IMR-90 (cell line): ENCODE results near the gene ATXN1. TPM values are rescaled to one million over a fixed set of nuclear protein-coding genes. Genes with fewer than 3 reads are reported as not detected.

Source experiments
- ATAC-seq: fragments of 200-7000 bp; cut with Tn5 transposase; 2 replicates; pipeline ENCODE4 v1.9.1; 2020; ENCODE audit warnings: low read depth, mild to moderate bottlenecking, moderate library complexity
- BruUV-seq: library from RNA; stranded (reverse); fragments of 400-500 nt; replicated peaks from 2 replicates; lab custom pipeline; 2021; lab: Mats Ljungman, UMichigan
- CTCF ChIA-PET: fragments of 300-600 bp; formaldehyde crosslinking; extraction: SDS; loops from one replicate; lab custom pipeline; 2021; ENCODE audit warnings: antibody characterized with exemption; lab: Yijun Ruan, JAX
- POLR2A ChIA-PET: fragments of 300-600 bp; sonication (Branson Sonifier 250); formaldehyde crosslinking; loops from one replicate; lab custom pipeline; 2022; ENCODE audit warnings: antibody characterized with exemption; ENCODE audit not compliant: unreplicated experiment; lab: Charles Lee
- DNase-seq: peaks from one replicate; pipeline ENCODE4 v3.0.0; 2013
- H2AFZ ChIP-seq: replicated peaks from 2 replicates; pipeline ENCODE3; 2013; ENCODE audit warnings: low read length, mild to moderate bottlenecking; ENCODE audit not compliant: poor library complexity
- H2AK5ac ChIP-seq: 2 replicates; pipeline ENCODE4 v1.6.1; 2013; ENCODE audit warnings: low read depth, low read length, inconsistent platforms
- H2AK9ac ChIP-seq: replicated peaks from 2 replicates; pipeline ENCODE3; 2013; ENCODE audit warnings: mild to moderate bottlenecking, low read depth, low read length, moderate library complexity; ENCODE audit not compliant: poor library complexity
- H2BK120ac ChIP-seq: 2 replicates; pipeline ENCODE4 v1.6.1; 2013; ENCODE audit warnings: low read depth, low read length, inconsistent platforms
- H2BK15ac ChIP-seq: 3 replicates; pipeline ENCODE4 v1.6.1; 2013; ENCODE audit warnings: low read depth, low read length, inconsistent platforms
- H2BK20ac ChIP-seq: 2 replicates; pipeline ENCODE4 v1.6.1; 2013; ENCODE audit warnings: low read depth, mild to moderate bottlenecking, inconsistent platforms, low read length, moderate library complexity
- H2BK5ac ChIP-seq: 2 replicates; pipeline ENCODE4 v1.6.1; 2013; ENCODE audit warnings: mild to moderate bottlenecking, low read depth, low read length, inconsistent platforms; ENCODE audit not compliant: poor library complexity, severe bottlenecking
- H3K14ac ChIP-seq: replicated peaks from 2 replicates; pipeline ENCODE4 v1.6.1; 2013; ENCODE audit warnings: low read depth, low read length, inconsistent platforms
- H3K18ac ChIP-seq: 2 replicates; pipeline ENCODE4 v1.6.1; 2013; ENCODE audit warnings: low read depth, low read length, control low read depth
- H3K23ac ChIP-seq: 2 replicates; pipeline ENCODE4 v1.6.1; 2013; ENCODE audit warnings: low read depth, low read length, inconsistent platforms
- H3K27ac ChIP-seq: 2 replicates; pipeline ENCODE4 v1.5.1; 2013; ENCODE audit warnings: mild to moderate bottlenecking, control low read depth, low read length; ENCODE audit not compliant: insufficient read depth
- H3K27me3 ChIP-seq: 2 replicates; pipeline ENCODE4 v1.6.1; 2013; ENCODE audit warnings: low read length; ENCODE audit not compliant: control insufficient read depth, insufficient read depth
- H3K36me3 ChIP-seq: 2 replicates; pipeline ENCODE4 v1.6.1; 2013; ENCODE audit warnings: low read length, mixed read lengths; ENCODE audit not compliant: control insufficient read depth, insufficient read depth
- H3K4ac ChIP-seq: 2 replicates; pipeline ENCODE4 v1.6.1; 2013; ENCODE audit warnings: low read depth, low read length, inconsistent platforms
- H3K4me1 ChIP-seq: 2 replicates; pipeline ENCODE4 v1.6.1; 2013; ENCODE audit warnings: low read length, mixed read lengths; ENCODE audit not compliant: control insufficient read depth, insufficient read depth
- H3K4me2 ChIP-seq: 2 replicates; pipeline ENCODE4 v1.6.1; 2013; ENCODE audit warnings: low read depth, mild to moderate bottlenecking, control low read depth, low read length, moderate library complexity
- H3K4me3 ChIP-seq: 2 replicates; pipeline ENCODE4 v1.5.1; 2013; ENCODE audit warnings: low read depth, mild to moderate bottlenecking, control low read depth, low read length, moderate library complexity; ENCODE audit not compliant: insufficient read depth
- H3K56ac ChIP-seq: 2 replicates; pipeline ENCODE4 v1.6.1; 2013; ENCODE audit warnings: low read length, inconsistent platforms; ENCODE audit not compliant: insufficient read depth; ENCODE audit errors: extremely low read depth
- H3K79me1 ChIP-seq, 2 experiments: 2 replicates each; pipeline ENCODE4 v1.6.1; 2013; ENCODE audit warnings: low read length in 2 of 2, inconsistent platforms in 1 of 2, low read depth in 1 of 2
- H3K9ac ChIP-seq: 2 replicates; pipeline ENCODE4 v1.6.1; 2013; ENCODE audit warnings: low read depth, low read length, control low read depth
- H3K9me1 ChIP-seq: 2 replicates; pipeline ENCODE4 v1.6.1; 2013; ENCODE audit warnings: low read length, inconsistent platforms; ENCODE audit not compliant: insufficient read depth
- H3K9me3 ChIP-seq: 2 replicates; pipeline ENCODE4 v1.6.1; 2013; ENCODE audit warnings: low read length; ENCODE audit not compliant: control insufficient read depth, insufficient read depth
- H4K20me1 ChIP-seq: 2 replicates; pipeline ENCODE4 v1.6.1; 2013; ENCODE audit warnings: low read length, inconsistent platforms; ENCODE audit not compliant: insufficient read depth
- H4K5ac ChIP-seq: 2 replicates; pipeline ENCODE4 v1.6.1; 2013; ENCODE audit warnings: mild to moderate bottlenecking, low read depth, low read length, control low read depth
- H4K8ac ChIP-seq, 2 experiments: 2 replicates each; pipeline ENCODE4 v1.6.1; 2013; ENCODE audit warnings: low read depth in 2 of 2, low read length in 2 of 2, control low read depth in 1 of 2, inconsistent platforms in 1 of 2
- H4K91ac ChIP-seq: 2 replicates; pipeline ENCODE4 v1.6.1; 2013; ENCODE audit warnings: low read depth, low read length, inconsistent platforms; ENCODE audit not compliant: insufficient read depth
- CEBPB ChIP-seq: IDR thresholded peaks from 2 replicates; pipeline ENCODE4 v1.6.1; 2012; ENCODE audit warnings: low read depth, low read length, improper control_type of control experiment
- RAD21 ChIP-seq: IDR thresholded peaks from 2 replicates; pipeline ENCODE4 v1.6.1; 2012; ENCODE audit warnings: low read length, improper control_type of control experiment
- SMC3 ChIP-seq: fragments of 150-350 bp; IDR thresholded peaks from 2 replicates; pipeline ENCODE4 v1.6.1; 2016; ENCODE audit warnings: low read depth, mild to moderate bottlenecking, antibody characterized with exemption, low read length, moderate library complexity
- WGBS, 2 experiments: methylation state at CpG; one replicate each; pipeline versions ENCODE4 v1.1.5 to v1.1.7; 2013; ENCODE audit warnings: missing lambda C conversion rate in 2 of 2; ENCODE audit not compliant: insufficient read length in 1 of 2; ENCODE audit errors: extremely low coverage in 2 of 2; 5-methylcytosine and 5-hydroxymethylcytosine counted together
- dilution Hi-C: fragments of 300-500 bp; cut with HindIII; formaldehyde crosslinking; loops from one replicate; pipeline ENCODE4 v1.14.3; 2018; ENCODE audit warnings: low sequenced_read_pairs; ENCODE audit not compliant: unreplicated experiment
- in situ Hi-C: fragments of 300-500 bp; cut with MboI; formaldehyde crosslinking; loops from 3 replicates; pipeline ENCODE4 v1.14.3; 2019; ENCODE audit warnings: low sequenced_read_pairs, inconsistent platforms, mixed read lengths
- intact Hi-C: fragments of 100-400 bp; cut with micrococcal nuclease; formaldehyde crosslinking; loops from 2 replicates; pipeline ENCODE4 v1.10.0; 2022
- polyA plus RNA-seq, 3 experiments: library from polyadenylated mRNA; depleted of rRNA; stranded (reverse); fragments of >200 nt; gene quantifications; 2 replicates each; pipeline ENCODE4 v1.2.3, GENCODE V29; 2012; ENCODE audit warnings: low replicate concordance in 1 of 3
- total RNA-seq: library from RNA; depleted of rRNA; stranded (reverse); fragments of >200 nt; gene quantifications from 2 replicates; pipeline ENCODE4 v1.2.3, GENCODE V29; 2012
- TF ChIP-seq, protein P1 (sequence below): conservative IDR thresholded peaks from 2 replicates; pipeline ENCODE4 v1.5.1; 2012; ENCODE audit warnings: mild to moderate bottlenecking, low read depth, low read length, improper control_type of control experiment

ATXN1 gene
- total and polyA plus RNA-seq, 2 of the 4 experiments (the other 2 are of a cell fraction), result 7.3 to 11.1 TPM

DNA sequence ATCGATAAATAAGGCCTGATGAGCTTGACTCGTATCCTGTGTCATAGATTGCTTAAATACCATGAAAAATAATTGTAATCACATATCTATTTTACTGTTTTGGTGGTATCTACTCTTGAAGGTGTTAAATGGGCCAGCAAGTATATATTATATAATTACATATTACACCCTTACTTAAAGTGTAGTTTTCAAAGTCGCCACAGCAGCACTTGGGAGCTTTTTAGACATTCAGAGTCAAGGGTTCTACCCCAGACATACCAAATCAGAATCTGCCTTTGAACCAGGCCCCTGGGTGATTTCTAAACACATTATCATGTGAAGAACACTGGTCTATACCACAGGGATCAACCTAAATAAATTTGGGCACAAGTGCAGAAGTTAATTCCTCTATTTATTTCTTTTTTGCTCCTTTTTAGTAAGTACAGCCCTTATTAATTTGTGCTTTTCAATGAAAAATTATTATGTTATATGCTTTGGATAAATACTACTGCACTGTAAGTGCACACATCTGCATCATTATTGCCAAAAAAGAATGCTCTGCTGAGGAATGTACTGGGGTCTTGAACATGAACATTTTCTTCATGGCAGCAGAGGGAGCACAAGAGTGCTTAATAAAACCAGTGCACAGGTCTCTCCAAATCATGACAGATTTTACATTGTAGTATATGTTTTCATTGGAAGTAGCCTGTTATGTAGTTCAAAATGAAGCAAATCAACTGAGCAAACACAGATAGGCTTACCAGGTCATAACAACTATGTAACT lies 3.1 kb upstream of the ATXN1 start:
- Histone ChIP-seq H3K27me3 (no peaks in the 10 kb centered on the region), H3K18ac (no peak overlapping the region), H3K9ac (no peak overlapping the region), H3K4me1 (peaks cover 18% of the 10 kb centered on the region), H3K56ac (no peak overlapping the region), H3K14ac (no peak overlapping the region), H2AK5ac (no peak overlapping the region), H3K9me1 (peaks cover 5% of the 10 kb centered on the region), H4K20me1 (no peaks in the 10 kb centered on the region; the same call in 1 of the 2 replicates), H3K36me3 (no peaks in the 10 kb centered on the region), H2BK20ac (no peak overlapping the region), H3K9me3 (no peaks in the 10 kb centered on the region), H3K79me1 (peaks cover 0 to 16% of the 10 kb centered on the region in 2 experiments; a peak in 2 of 4 replicates), H2BK120ac (no peak overlapping the region), H2AFZ (no peak overlapping the region), H3K4me2 (peak overlapping the region; percentile 28; the same call in 1 of the 2 replicates), H2BK15ac (no peak overlapping the region), H4K8ac (no peak overlapping the region), H3K4ac (no peak overlapping the region), H3K27ac (no peak overlapping the region), H2AK9ac (no peak overlapping the region), H4K5ac (no peak overlapping the region), H3K23ac (no peak overlapping the region), H4K91ac (no peak overlapping the region), H2BK5ac (no peak overlapping the region), H3K4me3 (no peak overlapping the region)
- intact Hi-C loops (loop anchor here (1.0 to 5.0 kb wide), 5 partner anchors 92 to 362 kb away; no protein-coding TSS in a partner anchor), in situ Hi-C loops (loop anchor here (5.0 to 10.0 kb wide), 3 partner anchors 252 to 432 kb away; no protein-coding TSS in a partner anchor), dilution Hi-C loops (no loop called here)
- ChIA-PET CTCF (interaction anchor here (0.7 to 3.0 kb wide), 16 partner anchors 12 to 327 kb away, joined by 3 to 21 read pairs (median 4); no protein-coding TSS in a partner anchor), POLR2A (no interaction called here)
- no peak for TF ChIP-seq CEBPB
- peak; percentile 84 for TF ChIP-seq SMC3
- TF ChIP-seq, protein P1, sequence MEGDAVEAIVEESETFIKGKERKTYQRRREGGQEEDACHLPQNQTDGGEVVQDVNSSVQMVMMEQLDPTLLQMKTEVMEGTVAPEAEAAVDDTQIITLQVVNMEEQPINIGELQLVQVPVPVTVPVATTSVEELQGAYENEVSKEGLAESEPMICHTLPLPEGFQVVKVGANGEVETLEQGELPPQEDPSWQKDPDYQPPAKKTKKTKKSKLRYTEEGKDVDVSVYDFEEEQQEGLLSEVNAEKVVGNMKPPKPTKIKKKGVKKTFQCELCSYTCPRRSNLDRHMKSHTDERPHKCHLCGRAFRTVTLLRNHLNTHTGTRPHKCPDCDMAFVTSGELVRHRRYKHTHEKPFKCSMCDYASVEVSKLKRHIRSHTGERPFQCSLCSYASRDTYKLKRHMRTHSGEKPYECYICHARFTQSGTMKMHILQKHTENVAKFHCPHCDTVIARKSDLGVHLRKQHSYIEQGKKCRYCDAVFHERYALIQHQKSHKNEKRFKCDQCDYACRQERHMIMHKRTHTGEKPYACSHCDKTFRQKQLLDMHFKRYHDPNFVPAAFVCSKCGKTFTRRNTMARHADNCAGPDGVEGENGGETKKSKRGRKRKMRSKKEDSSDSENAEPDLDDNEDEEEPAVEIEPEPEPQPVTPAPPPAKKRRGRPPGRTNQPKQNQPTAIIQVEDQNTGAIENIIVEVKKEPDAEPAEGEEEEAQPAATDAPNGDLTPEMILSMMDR, result peak; percentile 69
- peak; percentile 76 for TF ChIP-seq RAD21
- DNase-seq, result peak; percentile 76
- no TSS peak for BruUV-seq
- no peak for ATAC-seq
- no CpG with 5 or more reads among the region's 3 CpGs for WGBS, 2 experiments
